DOHH2 (cell line): ENCODE data around the gene HOXD9.

ENCODE experiments used
- H3F3A ChIP-seq: fragments of 200-600 bp; sonication (generic), shearing (Covaris generic); 2 replicates; pipeline ENCODE4 v1.6.0; 2016; ENCODE audit warnings: antibody characterized with exemption, mild to moderate bottlenecking; ENCODE audit not compliant: control insufficient read depth, insufficient read depth
- H3K27ac ChIP-seq: fragments of 200-600 bp; sonication (generic); 2 replicates; pipeline ENCODE4 v1.5.1; 2014; ENCODE audit warnings: low read depth, mild to moderate bottlenecking, low read length, moderate library complexity
- H3K27me3 ChIP-seq: fragments of 200-600 bp; sonication (generic); 2 replicates; pipeline ENCODE4 v1.6.1; 2014; ENCODE audit warnings: mild to moderate bottlenecking, low read length, mixed read lengths; ENCODE audit not compliant: control insufficient read depth
- H3K36me3 ChIP-seq: fragments of 200-600 bp; sonication (generic); 2 replicates; pipeline ENCODE4 v1.6.1; 2014; ENCODE audit warnings: mild to moderate bottlenecking, low read length, moderate library complexity, mixed read lengths; ENCODE audit not compliant: control insufficient read depth
- H3K4me1 ChIP-seq: fragments of 200-600 bp; sonication (generic); 2 replicates; pipeline ENCODE4 v1.6.1; 2014; ENCODE audit warnings: mild to moderate bottlenecking, low read length, mixed read lengths; ENCODE audit not compliant: control insufficient read depth
- H3K4me2 ChIP-seq: fragments of 200-600 bp; sonication (generic); 2 replicates; pipeline ENCODE4 v1.6.0; 2014; ENCODE audit warnings: mild to moderate bottlenecking, low read length, moderate library complexity
- H3K4me3 ChIP-seq: fragments of 200-600 bp; sonication (generic); 2 replicates; pipeline ENCODE4 v1.5.1; 2014; ENCODE audit warnings: mild to moderate bottlenecking, low read length, mixed read lengths
- H3K79me2 ChIP-seq: fragments of 200-600 bp; sonication (generic); 2 replicates; pipeline ENCODE4 v1.6.1; 2014; ENCODE audit warnings: mild to moderate bottlenecking, low read length, mixed read lengths; ENCODE audit not compliant: control insufficient read depth
- H3K9me2 ChIP-seq: fragments of 200-600 bp; sonication (generic); replicated peaks from 2 replicates; pipeline ENCODE4 v1.6.1; 2014; ENCODE audit warnings: mild to moderate bottlenecking, low read length, mixed read lengths; ENCODE audit not compliant: control insufficient read depth
- H3K9me3 ChIP-seq: fragments of 200-600 bp; sonication (generic); 2 replicates; pipeline ENCODE4 v1.6.1; 2014; ENCODE audit warnings: antibody characterized with exemption, low read length, mixed read lengths; ENCODE audit not compliant: control insufficient read depth, insufficient read depth
- H4K20me1 ChIP-seq: fragments of 200-600 bp; sonication (generic); 2 replicates; pipeline ENCODE4 v1.6.0; 2014; ENCODE audit warnings: low read depth, mild to moderate bottlenecking, antibody characterized with exemption, low read length, moderate library complexity; ENCODE audit not compliant: control insufficient read depth, insufficient read depth
- CTCF ChIP-seq: fragments of 200-600 bp; sonication (generic); IDR thresholded peaks from one replicate; pipeline ENCODE4 v1.5.1; 2014; ENCODE audit warnings: antibody characterized with exemption, mild to moderate bottlenecking, low read depth, low read length; ENCODE audit not compliant: poor library complexity, severe bottlenecking
- EZH2phosphoT487 ChIP-seq: fragments of 200-600 bp; sonication (generic); IDR thresholded peaks from 2 replicates; pipeline ENCODE4 v1.6.1; 2017; ENCODE audit warnings: borderline replicate concordance, mild to moderate bottlenecking, antibody characterized with exemption, low read length, moderate library complexity, mixed read lengths

The HOXD9 gene

DNA sequence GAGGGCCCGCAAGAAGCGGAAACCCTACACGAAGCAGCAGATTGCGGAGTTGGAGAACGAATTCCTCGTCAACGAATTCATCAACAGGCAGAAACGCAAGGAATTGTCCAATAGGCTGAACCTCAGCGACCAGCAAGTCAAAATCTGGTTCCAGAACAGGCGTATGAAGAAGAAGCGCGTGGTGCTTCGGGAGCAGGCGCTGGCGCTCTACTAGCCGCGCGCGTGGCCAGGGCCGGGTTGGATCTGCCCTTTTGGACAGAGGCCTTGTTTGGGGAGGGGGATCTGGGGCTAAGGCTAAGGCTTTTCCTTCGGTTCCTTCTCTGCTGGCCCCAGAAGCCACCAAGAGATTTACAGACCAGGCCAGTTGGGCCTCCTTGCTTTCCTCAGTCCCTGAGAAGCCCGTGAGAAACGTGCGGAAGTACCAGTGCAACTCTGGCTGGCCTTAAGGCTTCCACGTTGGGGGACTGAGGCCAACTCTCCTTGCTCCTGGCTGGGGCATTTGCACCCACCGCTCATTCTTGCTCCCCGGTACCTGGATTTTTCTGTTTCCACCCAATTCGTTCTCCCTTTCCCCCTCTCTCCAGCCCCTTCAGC, 21.9 kb upstream of the HOXD9 start:
- Histone ChIP-seq H3F3A (no peaks in the 10 kb centered on the region), H3K27me3 (peaks cover 11% of the 10 kb centered on the region), H4K20me1 (no peaks in the 10 kb centered on the region), H3K79me2 (no peaks in the 10 kb centered on the region), H3K27ac (no peak overlapping the region), H3K9me2 (no peaks in the 10 kb centered on the region), H3K9me3 (no peaks in the 10 kb centered on the region), H3K4me1 (peaks cover 11% of the 10 kb centered on the region), H3K4me2 (no peak overlapping the region), H3K36me3 (no peaks in the 10 kb centered on the region), H3K4me3 (no peak overlapping the region)
- TF ChIP-seq EZH2phosphoT487 = no peak
- no peak for TF ChIP-seq CTCF

DNA sequence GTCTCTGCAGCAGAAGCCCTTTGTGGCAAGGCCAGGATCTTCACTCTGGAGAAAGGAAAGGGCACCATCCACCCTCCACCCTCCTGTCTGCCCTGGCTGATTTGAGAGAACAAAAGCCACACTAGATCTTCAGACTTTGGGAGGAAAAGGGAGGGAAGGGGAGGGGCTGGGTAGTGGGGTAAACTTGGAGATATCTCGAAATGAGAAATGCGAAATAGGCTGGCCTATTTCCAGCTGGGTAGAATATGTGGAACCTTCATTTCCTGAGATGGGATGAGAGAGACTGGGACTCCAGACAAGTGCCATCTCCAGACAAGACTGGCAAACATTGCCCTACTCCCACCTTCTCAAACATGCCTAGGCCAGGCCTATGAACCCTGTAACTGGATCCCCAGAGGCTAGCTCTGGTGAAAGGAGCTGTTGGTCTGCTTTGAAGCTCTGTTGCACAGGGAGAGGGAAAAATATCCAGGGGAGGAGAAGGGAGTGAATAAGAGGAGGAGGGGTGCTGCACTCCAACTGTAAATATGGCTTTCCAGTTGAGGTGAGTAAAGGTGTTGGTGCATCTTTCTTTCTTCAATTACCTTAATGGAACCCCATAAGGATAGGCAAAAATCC, 21.2 kb upstream of the HOXD9 start:
- Histone ChIP-seq H4K20me1 (no peaks in the 10 kb centered on the region), H3K9me3 (no peaks in the 10 kb centered on the region), H3K4me1 (peaks cover 11% of the 10 kb centered on the region), H3K4me3 (no peak overlapping the region), H3K27ac (no peak overlapping the region), H3K9me2 (no peaks in the 10 kb centered on the region), H3K4me2 (no peak overlapping the region), H3K27me3 (peaks cover 10% of the 10 kb centered on the region), H3K36me3 (no peaks in the 10 kb centered on the region), H3K79me2 (no peaks in the 10 kb centered on the region), H3F3A (no peaks in the 10 kb centered on the region)
- no peak for TF ChIP-seq CTCF
- TF ChIP-seq EZH2phosphoT487 = no peak

DNA sequence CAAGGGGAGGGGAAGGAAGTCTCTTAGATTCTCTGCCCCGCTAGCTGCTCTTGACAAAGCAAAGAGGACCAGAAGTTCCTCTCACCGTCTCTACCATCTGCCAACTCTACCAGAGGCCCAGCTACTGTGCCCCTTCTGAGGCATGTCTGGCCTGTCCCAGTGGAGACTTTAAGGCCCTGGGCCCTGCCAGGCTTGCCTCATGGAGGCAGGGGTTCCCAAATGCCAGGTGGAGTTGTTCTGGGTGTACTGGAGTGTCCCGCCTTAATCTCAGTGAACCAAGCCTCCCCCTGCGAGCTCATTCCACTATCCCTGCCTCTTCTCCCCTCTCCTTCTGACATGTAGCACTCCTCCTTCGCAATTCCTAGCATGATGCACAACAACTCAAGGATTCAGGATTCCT, 20.7 kb upstream of the HOXD9 start:
- TF ChIP-seq CTCF (no peak), EZH2phosphoT487 (no peak)
- H3K27ac ChIP-seq = no peak overlapping the region
- no peaks in the 10 kb centered on the region for H3F3A ChIP-seq
- H3K27me3 ChIP-seq = peaks cover 4% of the 10 kb centered on the region; the same call in 1 of the 2 replicates
- no peaks in the 10 kb centered on the region for H3K36me3 ChIP-seq
- H3K4me3 ChIP-seq = no peak overlapping the region
- H3K9me3 ChIP-seq = no peaks in the 10 kb centered on the region
- H3K9me2 ChIP-seq = no peaks in the 10 kb centered on the region
- peaks cover 6% of the 10 kb centered on the region for H3K4me1 ChIP-seq
- no peaks in the 10 kb centered on the region for H3K79me2 ChIP-seq
- H3K4me2 ChIP-seq = no peak overlapping the region
- H4K20me1 ChIP-seq = no peaks in the 10 kb centered on the region
